Inferior parietal cortex (tissue), 1 donor: Measurements from ENCODE around the gene CCDC92.

Source experiments
- DNase-seq: peaks from one replicate; pipeline ENCODE4 v3.0.0-alpha.2; 2016; ENCODE audit errors: extremely low spot score

The CCDC92 gene

GRCh38 chr12:123889848-123890535 is 82.6 kb downstream of the CCDC92 start:
- no peak for DNase-seq

- DNase-seq = no peak
Observed at GRCh38 chr12:123888989-123889388, 83.6 kb downstream of the CCDC92 start.

GRCh38 chr12:123886931-123887582 is 85.6 kb downstream of the CCDC92 start:
- no peak for DNase-seq

- DNase-seq = no peak
Observed at GRCh38 chr12:123886258-123886657, 86.4 kb downstream of the CCDC92 start.
